NCI-H2081 (cell line): ENCODE results near the gene RPTOR.

Experiments used
- DNase-seq, 2 experiments: peaks; one replicate each; lab custom pipeline; 2025; lab: John Stamatoyannopoulos, UW

RPTOR gene

DNA sequence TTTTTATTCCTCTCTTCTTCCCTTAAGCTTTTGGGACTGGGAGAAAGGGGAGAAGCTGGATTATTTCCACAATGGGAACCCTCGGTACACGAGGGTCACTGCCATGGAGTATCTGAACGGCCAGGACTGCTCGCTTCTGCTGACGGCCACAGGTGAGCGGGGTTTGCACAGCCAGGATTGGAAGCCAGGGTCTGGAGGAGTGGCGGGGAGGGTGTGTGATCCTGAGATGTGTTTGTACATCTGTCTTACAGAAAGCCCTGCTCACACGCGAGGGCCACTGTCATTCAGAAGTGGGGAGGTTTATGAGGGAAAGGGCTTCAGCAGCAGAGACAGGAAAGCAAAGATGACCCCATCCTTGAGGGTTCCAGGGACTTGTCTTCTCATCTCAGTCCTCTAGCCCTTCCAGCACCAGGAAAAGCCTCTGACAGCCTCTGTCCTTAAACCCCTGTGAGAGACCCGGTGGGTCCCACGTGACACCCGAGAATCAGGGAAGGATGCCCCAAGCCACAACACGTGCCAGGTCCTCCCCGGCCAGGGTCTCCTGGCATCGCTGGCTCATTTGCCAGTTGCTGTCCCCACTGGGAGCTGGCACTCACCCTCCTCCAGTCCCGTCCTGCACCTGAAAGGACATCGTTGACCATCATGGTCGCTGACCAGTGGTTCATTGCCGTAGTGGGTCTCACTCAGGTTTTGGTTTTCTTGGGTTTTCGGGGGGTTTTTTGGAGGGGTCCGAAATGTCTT, 402.7 kb downstream of the RPTOR start:
- no peak for DNase-seq

DNA sequence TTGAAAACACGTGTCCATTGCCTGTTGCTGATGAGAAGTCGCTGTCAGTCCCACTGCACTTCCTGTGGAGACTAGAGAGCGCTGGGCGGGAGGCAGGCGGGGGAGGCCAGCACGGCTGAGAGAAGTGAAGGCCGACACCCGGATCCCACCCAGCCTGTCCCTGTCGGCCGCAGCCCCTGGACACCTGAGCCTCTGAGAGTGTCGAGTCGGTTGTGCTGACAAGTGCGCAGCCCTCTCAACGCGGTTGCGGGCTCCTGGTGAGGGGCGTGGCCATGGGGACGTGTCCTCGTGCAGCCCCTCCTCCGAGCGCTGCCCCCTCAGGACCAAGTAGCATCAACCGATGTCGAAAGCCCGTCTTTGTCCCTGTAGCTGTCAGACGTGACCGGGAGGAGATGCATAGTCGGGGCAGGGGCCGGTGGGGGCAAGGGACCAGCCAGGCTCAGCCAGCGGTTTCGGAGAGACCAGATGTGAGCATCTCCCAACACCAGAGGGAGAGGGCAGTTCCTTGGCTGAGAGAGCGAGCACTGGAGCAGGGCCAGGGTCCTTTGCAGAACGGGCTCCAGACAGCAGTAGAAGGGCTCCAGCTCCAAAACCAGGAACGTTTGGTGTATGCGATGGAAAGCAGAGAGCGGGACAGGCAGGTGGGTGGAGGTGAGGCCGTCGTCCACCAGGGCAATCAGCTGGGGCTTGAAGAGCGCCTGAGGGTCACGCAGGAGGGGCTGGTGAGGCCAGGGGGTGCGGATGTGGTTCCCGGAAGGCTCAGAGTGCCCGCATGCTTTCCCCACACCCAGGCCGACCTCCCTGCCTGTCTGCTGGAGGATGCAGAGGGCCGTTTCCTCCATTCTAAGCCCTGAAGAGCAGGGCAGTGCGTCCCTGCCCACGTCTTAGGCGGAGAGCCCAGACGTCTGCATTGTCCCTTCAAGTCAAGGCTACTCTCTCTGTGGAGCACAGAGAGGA, 403.7 kb downstream of the RPTOR start:
- DNase-seq = no peak

DNA sequence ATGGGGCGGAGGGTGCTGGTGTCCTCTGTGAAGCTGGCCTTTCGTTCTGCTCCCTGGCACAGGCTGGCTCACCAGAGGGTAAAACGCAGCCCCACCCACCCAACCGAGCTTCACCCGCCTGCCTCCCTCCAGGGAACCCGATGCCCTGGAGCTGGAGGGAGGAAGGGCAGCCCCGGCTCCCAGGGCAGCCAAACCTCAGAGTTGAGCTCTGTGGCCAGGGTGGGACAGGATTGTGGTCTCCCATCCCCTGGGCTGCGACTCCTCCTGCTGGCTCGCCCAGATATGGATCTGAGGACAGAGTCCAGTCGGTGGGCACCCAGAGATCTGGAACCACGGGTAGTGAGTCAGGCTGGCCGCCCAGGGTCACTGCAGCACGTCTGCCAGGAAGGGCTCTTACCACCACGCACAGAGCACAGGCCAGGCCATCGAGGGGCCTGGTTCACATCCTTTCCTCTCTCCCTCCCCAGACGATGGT, 404.4 kb downstream of the RPTOR start:
- DNase-seq = no peak

DNA sequence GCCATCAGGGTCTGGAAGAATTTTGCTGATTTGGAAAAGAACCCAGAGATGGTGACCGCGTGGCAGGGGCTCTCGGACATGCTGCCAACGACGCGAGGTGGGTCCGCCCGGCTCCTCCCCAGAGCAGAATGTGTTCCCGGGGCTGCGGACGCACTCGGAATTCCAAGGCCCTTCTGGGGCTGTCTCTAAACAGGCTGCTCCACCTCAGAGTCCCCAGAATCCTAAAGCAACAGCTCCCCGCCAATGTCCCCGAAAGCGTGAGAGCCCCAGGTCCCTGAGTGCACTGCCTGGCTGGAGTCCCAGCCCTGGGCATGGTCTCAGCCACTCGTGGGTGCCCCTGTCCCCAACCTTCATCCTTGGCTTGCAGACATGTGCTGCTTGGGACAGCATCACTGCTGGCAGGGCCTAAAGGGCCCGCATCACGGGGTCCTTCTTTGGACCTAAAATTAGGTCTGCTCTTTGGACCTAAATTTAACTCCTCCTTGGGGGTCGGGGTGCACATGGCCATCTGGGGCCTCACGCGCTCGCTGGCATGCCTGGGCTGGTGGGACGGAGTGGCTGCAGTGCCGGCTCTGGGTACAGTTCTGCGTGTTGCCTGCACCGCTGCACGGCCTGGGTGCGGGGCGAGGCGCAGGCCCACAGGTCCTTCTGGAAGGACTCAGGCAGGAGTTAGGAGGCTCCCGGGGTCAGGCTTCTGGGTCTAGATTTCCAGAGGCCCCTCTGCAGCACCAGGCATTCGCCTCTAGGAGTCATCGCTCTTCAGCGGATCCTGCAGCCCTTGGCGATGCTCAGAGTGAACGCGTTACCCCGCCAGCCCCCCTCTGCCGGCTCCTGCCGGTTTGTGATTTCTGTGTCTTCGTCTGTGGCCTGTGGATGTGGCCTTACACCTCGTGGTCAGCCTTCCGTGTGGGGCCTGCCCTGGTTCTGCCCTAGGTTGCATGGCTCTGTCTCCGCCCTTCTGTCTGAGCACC, 405.1 kb downstream of the RPTOR start:
- DNase-seq = no peak

DNA sequence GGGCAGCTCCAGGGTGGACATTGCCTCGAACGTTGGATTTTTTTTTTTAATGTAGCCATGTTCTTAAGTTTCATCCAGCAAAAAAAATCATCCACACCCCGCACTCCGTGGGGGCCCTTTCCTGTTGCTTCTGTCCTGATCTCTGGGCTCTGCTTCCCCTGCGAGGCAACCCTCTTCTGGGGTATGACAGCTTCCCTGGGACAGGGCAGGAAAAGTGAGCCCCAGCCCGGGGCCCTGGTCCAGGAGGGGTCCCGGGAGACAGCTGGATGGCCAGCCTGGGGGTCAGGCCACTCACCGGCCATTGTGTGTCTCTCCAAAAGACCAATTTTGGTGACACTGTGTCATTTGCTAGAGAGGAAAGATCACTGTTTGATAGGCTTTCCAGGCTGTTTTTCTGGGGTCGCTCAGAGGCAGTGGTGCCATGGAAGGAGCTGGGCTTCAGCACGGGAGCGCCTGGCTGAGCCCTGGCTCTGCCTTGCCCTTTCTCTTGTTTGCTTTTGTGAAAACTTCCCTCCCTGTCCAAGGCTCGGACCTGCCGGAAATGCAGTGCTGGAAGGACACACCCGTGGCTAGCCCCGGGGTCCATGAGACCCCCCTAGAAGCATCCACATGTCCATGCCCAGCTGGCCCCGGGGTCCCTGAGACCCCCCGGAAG, 406.0 kb downstream of the RPTOR start:
- DNase-seq = no peak

DNA sequence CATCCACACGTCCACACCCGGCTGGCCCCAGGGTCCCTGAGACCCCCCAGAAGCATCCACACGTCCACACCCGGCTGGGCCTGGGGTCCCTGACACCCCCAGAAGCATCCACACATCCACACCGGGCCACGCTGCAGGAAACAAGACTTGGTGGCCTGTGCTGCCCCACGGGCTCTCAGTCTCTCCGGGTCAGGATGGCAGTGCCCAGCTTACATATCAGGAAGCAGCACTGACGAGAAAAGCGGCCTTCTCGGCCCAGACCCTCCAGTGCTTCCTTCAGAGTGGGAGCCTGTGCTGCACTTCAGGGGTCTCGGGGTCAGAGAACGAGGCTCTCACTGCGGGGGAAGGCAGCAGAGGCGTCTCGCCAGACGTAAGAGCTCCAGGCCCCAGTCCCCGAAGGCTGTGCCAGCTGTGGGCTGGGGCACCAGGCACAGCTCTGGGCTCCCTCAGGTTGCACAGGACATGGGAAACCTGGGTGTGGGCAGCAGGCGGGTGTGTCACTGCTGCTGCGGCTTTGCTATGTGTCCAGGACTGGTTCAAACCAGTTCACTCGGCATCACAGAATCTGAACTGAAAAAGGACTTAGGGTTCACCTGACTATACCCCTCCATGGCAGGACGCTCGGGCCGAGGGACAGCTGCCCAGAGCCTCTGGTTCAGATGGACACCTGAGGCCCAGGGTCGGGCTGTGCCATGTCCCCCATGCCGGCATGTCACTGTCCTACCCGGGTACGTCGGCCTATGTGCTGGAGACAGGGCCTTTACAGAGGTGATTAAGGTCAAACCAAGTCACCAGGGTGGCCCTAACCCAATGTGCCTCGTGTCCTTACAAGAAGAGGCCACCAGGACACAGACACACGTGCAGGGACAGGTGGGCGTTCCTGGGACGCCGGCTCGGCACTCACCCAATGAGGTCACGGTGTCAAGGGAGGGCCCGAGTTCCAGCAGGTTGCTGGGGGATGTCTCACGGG, 406.8 kb downstream of the RPTOR start:
- DNase-seq = no peak

DNA sequence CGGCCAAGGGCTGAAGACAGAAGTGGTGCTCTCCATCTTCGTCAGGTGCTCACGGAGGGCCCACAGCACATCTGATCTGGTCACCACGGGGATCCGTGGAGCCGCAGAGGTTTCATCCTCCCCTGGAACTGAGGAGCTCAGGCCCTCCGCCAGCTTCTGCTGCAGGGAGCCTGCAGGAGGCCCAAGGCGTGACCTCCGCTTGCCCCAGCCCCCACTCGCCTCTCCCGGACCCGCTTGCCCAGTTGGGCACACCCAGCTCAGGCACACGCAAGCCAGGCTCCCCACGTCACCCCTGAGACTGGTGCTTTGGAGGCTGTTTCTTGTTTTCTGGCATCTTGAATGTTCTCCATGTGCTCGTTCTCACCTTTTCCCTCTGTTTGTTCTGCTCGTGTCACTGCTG, 407.7 kb downstream of the RPTOR start:
- DNase-seq = no peak

DNA sequence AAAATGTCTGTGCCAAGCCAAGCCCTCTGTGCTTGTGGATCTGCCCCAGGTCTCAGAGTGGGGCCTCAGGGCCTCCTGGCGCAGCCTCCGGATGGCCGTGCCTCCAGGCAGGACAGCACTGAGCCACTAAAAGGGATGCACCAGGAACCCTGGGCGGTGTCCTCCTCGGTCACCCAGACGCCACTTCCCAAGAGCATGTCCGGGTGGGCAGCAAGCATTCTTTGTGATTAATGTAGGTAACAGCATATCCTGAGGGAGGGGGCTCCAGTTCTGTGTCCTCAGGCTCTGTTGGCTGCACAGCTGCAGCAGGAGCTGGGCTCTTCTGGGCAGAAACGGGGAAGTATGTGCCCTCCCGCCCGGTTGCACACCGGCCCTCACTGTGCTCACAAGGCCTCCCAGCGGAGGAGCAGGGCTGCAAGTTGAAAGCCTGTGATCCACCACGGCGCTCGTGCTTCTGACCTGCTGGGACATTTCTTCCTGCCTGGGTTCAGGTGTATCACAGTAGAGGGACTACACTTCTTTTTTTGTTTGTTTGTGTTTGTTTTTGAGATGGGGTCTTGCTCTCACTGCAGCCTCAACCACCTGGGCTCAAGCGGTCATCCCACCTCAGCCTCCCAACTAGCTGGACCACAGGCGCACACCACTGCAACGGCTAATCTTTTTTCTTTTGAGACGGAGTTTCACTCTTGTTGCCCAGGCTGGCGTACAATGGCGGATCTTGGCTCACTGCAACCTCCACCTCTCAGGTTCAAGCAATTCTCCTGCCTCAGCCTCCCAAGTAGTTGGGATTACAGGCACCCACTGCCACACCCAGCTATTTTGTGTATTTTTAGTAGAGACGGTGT, 409.1 kb downstream of the RPTOR start:
- DNase-seq = no peak

DNA sequence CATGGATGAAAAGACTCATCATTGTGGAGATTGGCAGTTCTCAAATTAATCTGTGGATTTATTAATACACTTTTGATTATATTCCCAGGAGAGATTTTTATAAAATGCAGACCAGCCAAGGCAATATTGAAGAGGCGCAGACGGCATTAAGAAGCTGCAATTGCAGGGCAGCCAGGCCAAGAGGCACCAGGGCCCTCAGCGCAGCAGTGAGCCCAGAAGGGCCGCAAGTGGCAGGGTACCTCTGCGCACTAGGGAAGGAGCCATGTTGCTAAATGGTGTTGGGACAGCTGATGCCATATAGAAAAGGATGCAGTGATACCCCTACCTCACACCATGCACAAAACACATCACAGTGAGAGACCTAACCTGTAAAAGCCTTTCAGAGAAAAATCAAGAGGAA, 410.4 kb downstream of the RPTOR start:
- no peak for DNase-seq

DNA sequence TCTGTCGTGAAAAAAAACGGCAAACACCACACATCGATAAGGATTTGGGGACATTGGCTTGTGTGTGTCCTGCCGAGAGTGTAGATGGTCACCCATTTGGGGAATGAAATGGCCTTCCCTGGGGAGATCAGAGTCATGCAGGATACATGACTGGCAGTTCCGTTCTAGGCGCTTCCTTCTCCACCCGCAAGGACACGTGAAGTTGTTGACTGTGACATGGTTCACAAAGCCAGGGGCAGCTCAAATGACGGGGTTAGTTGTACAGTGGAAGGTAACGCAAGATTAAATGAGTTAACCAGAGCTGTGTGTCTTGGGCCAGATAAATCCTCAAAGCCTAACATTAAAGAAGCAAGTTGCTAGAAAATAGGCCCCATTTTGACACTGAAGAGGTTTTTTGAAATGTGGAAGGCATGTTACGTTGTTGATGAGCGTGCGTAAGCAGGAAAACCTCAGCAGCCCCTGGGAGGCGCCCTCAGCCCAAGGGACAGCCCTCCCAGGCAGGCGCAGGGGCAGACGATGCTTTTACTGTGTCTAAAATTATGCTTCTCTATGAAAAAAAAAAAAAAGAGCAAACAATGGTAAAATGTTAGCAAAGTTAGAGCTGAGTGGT, 411.1 kb downstream of the RPTOR start:
- no peak for DNase-seq

DNA sequence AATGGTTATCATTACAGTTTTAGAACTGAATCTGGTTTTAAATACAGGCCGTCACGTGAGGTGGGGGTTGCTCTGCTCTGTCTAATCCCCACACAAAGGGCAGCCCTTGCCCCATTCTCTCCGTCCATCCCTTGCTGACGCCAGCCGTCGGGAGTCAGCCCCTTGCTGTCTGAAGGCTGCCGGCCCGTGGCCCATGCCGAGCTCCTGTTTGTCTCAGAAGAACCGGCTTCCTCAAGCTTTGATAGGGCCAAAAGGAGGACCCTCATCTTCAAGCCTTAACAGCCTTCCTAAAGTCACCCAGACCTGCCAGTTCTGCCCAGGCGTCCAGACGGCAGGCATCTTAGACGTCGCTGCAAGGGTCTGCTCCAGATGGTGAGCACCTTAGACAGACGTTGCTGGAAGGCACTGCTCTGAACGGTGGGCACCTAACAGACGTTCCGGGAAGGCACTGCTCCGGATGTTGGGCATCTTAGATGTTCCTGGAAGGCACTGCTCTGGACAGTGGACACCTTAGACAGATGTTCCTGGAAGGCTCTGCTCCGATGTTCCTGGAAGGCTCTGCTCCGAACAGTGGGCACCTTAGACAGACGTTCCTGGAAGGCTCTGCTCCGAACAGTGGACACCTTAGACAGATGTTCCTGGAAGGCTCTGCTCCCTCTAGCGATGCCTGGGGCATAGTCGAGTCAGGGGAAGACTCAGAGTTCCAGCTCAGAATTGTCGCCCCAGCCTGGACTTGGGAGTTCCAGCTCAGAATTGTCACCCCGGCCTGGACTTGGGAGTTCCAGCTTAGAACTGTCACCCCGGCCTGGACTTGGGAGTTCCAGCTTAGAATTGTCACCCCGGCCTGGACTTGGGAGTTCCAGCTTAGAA, 411.9 kb downstream of the RPTOR start:
- DNase-seq = no peak

DNA sequence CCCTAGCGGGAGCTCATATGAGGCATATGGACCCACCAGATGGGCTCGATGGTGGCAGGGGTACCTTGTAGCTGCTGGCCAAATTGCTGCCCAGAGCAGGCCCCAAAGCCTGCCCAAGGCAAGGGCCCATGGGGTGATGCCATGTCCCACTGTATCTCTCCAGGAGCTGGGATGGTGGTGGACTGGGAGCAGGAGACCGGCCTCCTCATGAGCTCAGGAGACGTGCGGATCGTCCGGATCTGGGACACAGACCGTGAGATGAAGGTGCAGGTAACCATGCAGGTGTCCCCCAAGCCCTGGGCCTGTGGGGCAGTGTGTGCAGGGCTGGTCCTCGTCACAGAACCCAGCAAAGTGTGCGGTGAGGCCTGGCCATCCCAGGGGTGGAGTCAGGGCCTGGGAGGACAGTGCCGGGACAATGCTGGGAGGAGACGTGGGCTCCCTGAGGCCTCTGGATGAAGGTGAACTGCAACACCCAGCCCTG, 412.9 kb downstream of the RPTOR start:
- DNase-seq = no peak

DNA sequence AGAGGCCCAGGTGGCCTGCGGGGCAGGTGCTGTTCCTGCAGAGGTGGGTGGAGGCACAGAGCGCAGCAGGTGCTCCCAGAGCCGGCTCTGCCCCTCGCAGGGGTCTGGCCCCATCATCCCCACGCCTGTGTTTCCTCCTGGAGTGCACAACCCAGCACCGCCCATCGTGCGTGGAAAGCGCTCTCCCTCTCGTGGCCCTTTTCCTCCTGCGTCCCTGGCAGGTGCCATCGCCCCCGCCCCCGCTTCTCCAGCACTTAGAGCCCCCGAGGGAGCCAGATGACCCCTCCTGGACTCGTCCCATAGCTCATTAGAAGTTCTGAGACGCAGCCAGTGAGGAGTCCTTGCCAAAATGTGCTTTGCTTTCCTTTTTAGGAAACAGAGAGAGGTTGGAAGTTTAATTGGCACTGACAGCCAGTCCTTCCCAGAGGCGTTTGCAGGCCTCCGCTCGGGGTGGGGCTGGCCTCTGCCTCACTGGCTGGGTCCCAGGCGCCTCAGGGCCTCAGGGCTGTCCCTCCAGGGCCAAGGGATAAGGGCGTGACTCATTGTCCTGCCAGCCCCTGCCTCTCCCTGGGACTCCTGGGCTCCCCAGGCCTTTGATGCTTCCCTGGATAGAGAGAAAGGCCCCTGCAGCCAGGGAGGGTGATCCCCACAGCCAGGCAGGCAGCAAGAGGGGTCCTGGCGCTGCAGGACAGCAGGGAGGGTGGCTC, 414.8 kb downstream of the RPTOR start:
- peak; percentile 18 to 65 for DNase-seq

DNA sequence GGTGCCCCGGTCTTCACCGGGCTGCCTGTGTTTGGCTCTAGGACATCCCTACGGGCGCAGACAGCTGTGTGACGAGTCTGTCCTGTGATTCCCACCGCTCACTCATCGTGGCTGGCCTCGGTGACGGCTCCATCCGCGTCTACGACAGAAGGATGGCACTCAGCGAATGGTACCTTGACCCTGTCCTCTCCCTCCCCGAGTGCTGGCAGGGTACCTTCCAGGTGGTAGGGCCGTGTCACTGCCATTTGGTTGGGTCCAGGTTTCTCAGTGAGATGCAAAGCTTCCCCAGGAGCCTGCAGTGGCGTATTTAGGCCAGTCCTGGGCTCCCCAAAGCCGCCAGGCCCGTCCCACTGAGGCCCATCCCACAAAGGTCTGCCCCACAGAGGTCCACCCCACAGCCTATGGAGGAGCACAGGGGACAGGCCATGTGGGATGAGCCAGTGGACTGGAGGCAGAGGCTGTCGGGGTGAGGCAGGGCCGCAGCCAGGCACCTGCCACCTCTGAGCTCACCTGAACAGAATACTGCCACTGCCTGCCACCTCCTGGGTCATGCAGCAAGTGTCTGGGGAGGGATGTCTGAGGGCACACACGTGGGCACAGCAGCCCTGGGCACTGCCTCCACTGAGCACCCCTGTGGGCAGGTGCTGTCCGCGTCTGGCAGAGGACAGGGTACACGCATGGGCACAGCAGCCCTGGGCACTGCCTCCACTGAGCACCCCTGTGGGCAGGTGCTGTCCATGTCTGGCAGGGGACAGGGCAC, 415.6 kb downstream of the RPTOR start:
- no peak for DNase-seq

DNA sequence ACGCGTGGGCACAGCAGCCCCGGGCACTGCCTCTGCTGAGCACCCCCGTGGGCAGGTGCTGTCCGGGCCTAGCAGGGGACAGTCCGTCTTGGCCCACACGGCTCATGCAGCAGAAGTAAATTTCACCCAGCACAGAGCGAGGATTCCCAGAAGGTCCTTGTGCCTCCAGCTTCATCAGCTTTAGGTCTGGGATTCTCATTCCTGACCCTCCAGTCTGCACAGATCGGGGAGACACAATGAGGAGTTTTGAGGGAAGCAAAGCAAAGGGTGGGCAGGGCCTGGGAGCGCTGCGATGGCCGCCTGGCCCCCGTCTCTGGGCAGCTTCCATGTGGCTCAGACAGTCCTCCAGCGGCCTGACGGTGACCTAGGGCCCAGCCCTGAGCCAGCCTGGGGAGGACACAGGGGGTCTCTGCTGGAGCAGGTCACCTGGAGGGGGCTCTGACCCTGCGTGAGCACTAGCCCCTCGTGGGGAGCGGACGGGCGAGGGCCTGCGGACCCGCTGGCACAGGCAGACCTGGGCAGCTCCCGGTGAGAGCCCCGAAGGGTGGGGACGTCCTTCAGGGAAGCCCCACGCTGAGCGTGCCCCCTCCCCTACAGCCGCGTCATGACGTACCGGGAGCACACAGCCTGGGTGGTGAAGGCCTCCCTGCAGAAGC, 416.3 kb downstream of the RPTOR start:
- no peak for DNase-seq
